GM21423 (cell line): ENCODE measurements around the gene TXNL4A.
"Not testable (repeated sequence)": the region's sequence is repeated elsewhere in the genome, so short reads cannot be mapped to it uniquely, and the experiment has no call there.

Experiments
- ATAC-seq: cut with Tn5 transposase; IDR thresholded peaks from one replicate; pipeline ENCODE4 v1.9.1; 2021; ENCODE audit warnings: mild to moderate bottlenecking, moderate library complexity; ENCODE audit not compliant: unreplicated experiment

The TXNL4A gene

DNA sequence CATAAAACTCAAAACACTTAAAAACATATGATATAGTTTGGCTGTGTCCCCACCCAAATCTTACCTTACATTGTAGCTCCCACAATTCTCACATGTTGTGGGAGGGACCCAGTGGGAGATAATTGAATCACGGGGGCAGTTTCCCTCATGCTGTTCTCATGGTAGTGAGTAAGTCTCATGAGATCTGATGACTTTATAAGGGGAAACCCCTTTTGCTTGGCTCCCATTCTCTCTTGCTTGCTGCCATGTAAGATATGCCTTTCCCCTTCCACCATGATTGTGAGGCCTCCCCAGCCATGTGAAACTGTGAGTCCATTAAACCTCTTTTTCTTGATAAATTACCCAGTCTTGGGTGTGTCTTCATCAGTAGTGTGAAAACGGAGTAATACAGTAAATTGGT, 11.3 kb upstream of the TXNL4A start:
- ATAC-seq = not testable (repeated sequence)

DNA sequence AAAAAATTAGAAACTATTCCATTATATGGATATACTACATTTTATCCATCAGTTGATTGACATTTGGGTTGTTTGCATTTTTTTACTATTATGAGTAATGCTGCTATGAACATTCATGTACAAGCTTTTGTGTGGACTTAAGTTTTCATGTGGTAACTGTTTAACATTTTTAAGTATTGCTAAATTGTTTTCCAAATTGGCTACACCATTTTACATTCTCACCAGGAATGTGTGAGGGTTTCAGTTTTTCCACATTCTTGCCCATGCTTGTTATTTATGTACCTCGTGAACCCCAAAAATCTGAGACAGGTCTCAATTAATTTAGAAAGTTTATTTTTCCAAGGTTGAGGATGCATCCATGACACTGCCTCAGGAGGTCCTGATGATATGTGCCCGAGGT, 3.1 kb upstream of the TXNL4A start:
- no peak for ATAC-seq

DNA sequence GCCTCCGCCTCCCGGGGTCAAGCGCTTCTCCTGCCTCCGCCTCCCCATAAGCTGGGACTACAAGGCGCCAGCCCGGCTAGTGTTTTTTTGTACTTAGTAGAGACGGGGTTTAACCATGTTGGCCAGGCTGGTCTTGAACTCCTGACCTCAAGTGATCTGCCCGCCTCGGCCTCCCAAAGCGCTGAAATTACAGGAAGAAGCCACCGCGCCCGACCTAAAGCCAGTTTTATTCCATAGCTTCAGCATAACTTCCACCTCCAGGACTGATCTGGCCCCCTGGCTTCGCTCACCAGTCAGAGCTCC, 783 bp upstream of the TXNL4A start:
- ATAC-seq = no peak

DNA sequence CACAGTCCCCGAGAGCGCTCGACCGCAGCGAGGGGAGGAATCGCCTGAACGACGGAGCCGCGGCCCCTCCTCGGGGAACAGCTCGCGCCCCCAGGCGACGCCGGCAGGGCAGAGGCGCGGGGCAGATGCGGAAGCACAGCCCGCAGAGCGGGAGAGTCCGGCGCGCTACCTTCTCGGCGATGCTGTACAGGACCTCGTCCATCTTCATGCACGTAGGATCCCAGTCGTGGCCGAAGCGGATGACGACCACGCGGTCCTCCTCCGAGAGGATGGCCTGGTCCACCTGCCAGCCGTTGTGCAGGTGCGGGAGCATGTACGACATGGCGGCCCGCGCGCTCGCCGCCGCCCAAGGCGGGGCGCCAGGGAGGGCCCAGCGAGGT, 302 bp downstream of the TXNL4A start:
- ATAC-seq = peak; percentile 65

DNA sequence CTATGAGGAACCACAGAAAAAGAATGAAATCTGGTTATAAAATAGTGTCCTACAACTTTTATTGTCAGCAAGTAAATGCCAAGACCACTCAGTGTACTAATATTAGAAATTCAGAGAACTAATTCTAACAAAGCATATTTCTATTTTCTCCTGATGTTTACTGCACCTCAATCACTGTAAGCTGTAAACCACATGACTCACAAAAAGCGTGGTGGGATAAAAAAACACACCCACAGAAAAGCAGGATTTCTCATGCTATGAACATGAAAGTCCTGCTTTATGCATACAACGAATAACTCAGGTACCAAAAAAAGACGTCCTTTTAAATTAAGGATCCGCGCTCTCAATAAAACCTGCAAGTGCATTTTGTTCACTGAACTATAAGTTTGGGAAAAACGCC, 797 bp downstream of the TXNL4A start:
- ATAC-seq = no peak

DNA sequence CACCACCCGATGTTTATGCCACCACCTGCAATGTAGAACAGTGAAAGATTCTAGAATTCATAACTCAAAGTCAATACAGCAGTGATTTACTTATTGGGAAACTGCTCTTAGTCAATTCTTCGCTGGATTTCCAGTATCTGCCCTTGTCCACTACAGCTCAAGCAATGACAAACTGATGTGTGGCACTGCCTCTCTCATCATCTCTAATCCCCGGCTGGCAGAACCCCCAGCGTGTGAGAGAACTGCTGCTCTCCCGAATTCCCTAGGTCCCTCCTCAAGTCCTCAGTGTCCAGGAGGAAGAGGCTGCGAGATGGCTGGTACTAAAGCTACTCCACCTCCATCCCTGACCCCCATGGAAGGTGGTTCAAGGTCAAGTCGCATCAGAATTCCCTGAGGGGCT, 1.6 kb downstream of the TXNL4A start:
- ATAC-seq = no peak

DNA sequence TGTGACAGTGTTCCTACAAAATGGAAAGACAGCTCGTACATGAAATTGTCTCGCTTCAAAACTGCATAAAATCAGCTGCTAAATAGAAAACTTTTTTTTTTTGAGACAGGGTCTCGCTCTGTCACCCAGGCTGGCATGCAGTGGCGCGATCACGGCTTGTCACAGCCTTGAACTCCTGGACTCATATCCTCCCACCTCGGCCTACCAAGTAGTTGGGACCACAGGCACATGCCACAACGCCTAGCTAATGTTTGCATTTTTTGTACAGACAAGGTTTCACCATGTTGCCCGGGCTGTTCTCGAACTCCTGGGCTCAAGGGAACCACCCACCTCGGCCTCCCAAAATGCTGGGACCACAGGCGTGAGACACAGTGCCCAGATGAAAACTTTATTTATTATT, 3.2 kb downstream of the TXNL4A start:
- no peak for ATAC-seq

DNA sequence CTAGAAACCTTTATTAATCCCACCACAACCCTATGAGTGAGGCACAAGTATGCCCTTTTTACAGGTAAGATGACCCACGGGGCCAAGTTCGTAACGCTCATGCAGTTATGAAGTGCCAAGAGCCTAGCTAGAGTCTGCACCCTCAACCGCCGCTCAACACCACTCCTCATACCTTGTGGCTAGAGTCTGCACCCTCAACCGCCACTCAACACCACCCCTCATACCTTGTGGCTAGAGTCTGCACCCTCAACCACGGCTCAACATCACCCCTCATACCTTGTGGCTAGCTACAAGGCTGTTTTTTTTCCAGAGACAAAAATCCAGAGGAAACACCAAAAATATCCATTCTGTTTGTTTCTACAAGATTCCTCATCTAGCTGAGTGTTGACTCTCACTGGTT, 4.6 kb downstream of the TXNL4A start:
- no peak for ATAC-seq

DNA sequence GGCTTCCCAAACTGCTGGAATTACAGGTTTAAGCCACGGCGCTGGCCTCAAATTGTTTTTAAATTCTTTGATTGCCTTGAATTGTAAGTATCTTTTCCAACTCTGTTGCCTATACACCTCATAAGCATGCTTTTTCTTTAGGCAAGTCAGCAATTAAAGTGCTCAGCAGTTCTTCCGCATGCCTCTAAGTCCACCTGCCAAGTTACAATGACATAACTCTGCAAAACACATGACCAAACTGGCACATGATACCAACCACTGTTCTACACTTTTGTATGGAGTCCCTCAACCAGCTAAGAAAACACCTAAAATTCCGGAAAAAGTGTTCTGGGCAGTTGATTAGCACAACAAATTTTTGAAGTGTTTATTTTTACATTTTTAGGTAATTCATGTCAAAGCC, 5.1 kb downstream of the TXNL4A start:
- no peak for ATAC-seq

DNA sequence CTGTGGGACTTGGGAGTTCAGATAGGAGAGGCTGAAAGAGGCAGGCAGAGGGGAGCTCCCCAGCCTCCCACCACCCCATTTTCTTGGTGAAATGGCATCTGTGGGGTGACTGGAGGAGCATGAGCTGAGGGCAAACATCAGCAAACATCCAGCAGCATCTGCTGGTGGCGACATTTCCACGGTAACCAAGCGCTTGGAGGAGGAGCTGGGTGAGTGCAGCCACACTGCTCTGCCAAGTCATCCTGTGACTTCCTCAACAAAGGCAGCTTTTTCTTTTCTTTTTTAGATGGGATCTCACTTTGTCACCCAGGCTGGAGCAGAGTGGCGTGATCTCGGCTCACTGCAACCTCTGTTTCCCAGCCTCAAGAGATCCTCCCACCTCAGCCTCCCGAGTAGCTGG, 5.6 kb downstream of the TXNL4A start:
- ATAC-seq = no peak

DNA sequence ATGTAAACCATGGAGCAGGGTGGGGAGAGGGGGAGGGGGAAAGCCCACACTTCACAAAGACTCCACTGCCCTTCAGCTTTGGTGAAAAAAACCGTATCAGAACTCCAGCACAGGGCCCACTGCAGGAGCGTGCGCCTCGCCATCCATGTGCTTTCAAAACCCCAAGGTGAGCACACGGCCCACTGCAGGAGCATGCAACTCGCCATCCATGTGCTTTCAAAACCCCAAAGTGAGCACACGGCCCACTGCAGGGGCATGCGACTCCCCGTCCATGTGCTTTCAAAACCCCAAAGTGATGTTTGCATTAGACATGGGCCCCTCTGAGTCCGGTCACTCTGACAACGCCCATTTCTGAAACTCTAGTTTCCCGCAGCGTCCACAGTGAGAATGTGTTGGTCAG, 7.8 kb downstream of the TXNL4A start:
- no peak for ATAC-seq

DNA sequence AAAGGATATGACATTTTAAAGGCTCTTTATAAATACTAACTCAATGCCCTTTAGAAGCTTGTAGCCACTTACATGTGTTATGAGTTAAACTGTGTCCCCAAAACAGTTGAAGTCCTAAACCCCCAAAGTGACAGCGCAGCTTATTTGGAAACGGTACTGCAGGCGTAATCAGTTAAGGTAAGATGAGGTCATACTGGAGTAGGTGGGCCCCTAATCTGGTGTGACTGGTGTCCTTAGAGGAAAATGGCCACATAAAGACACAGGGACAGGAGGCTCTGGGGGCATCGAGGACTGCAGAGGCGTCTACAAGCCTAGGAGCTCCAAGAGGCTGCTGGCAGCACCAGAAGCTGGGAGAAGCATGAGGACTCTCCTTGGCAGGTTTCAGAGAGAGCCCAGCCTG, 8.5 kb downstream of the TXNL4A start:
- no peak for ATAC-seq

DNA sequence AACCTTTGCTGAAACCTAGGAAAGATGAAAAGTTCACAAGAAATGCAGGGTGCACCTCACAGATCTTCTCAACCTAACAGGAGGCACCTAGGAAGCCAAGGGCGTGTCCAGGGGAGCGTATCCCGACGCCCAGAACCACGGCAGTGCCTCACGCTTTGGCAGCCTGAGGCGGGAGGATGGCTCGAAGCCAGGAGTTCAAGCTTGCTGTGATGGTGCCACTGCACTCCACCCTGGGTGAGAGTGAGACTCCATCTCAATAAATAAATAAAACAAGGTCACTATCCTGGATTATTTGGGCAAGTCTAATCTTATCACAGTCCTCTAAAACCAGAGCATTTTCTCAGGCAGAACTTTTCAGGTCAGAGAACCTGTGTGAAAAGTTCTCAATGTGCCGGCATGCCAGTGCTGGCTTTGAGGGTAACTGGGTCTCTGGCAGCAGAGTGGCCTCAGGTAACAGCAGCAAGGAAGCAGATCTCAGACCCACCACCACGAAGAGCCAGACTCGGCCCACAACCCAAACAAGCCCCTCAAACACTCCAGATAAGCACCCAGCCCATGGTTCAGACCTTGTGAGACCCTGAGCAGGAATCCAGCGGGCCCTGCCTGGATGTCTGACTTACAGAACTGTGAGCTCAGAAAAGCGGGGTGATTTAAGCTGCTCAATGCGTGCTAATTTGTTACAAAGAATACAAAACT, 12.2 kb downstream of the TXNL4A start:
- ATAC-seq = no peak

DNA sequence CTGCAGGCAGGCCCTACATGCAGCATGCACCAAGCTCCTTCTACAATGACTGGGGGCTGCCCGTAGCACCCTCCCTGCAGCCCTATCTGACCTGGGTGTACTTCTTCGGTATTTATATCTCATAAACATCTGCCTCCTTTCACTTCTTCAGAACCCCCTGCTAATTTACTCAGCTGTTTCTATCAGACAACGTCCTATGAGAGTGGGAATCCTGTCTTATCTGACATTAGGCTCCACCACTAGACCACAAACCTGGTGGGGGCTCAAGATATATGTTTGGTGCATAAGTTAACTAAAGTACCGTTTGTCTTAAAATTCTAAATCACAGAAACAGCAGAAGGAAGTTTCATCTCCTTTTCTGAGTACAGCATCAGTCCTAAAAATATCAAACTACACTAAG, 13.3 kb downstream of the TXNL4A start:
- no peak for ATAC-seq

DNA sequence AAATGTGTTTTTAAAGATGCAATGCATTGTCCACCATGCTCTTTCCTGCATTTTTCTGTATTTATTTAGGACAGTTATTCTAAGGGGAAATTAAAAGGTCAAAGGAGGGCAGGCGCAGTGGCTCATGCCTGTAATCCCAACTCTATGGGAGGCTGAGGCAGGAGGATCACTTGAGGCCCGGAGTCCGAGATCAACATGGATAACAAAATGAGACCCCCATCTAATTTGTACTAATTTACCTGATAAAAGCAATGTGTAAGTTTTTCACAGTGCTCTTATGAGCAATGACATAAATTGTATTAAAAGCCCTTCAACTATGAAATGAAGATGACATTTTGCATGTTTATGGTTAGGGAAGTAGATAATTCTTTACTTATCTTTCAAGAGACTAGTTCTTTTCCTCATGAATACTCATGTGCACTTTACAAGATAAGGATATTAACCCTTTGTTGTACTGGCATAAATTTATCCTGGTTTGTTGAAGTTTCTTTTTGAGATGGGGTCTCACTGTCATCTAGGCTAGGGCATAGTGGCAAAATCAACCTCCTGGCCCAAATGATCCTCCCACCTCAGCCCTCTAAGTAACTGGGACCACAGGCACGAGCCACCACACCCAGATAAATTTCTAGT, 14.2 kb downstream of the TXNL4A start:
- no peak for ATAC-seq

DNA sequence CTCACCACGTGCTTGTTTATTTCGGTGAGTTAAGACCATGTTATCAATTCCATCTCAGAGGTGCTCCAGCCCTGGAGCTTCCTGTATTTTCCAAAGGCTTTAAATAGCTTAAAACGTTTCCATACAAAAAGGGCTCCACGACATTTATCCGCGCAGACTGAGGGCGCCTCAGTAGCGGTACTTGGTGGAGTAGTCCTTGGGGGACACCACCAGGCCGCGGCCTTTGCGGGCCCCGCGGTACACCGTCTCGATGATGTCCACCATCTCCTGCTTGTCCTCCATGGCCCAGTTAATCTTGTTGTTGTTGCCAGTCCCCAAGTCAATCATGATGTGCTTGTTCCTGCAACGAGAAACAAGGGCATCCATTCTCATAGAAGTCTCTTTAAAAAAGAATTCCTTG, 14.8 kb downstream of the TXNL4A start:
- no peak for ATAC-seq

DNA sequence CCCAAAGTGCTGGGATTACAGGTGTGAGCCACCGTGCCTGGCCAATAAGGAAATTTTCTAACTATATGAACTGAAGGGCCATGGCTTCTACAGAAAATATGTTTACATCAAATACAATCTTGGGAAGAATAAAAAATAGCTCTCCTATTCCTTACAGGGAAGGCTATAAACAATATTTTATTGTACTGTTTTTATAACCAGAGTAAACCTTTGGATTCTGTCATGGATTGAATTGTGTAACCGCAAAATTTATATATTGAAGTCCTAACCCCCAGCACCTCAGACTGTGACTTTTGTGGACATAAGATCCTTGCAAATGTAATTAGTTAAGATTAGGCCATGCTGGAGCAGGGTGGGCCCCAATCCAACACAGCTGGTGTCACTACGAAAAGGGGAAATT, 15.6 kb downstream of the TXNL4A start:
- ATAC-seq = no peak

DNA sequence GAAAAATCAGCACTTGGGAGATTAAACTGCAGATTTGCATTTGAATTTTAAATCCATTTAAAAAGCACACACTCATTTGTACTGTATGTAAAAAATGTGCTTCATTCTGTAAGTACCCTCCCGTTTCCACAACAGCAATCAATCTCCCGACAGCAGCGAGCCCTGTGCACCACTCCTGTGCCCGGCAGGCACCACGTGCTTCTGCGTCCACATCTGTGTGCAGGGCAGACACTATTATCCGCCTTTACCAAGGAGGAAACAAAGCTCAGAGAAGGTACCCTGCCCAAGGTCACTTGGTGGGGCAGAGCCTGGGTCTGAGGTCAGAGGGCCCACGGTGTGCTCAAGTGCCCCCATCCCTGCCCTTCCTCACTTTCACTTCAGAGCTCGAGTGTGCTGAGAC, 16.4 kb downstream of the TXNL4A start:
- no peak for ATAC-seq

DNA sequence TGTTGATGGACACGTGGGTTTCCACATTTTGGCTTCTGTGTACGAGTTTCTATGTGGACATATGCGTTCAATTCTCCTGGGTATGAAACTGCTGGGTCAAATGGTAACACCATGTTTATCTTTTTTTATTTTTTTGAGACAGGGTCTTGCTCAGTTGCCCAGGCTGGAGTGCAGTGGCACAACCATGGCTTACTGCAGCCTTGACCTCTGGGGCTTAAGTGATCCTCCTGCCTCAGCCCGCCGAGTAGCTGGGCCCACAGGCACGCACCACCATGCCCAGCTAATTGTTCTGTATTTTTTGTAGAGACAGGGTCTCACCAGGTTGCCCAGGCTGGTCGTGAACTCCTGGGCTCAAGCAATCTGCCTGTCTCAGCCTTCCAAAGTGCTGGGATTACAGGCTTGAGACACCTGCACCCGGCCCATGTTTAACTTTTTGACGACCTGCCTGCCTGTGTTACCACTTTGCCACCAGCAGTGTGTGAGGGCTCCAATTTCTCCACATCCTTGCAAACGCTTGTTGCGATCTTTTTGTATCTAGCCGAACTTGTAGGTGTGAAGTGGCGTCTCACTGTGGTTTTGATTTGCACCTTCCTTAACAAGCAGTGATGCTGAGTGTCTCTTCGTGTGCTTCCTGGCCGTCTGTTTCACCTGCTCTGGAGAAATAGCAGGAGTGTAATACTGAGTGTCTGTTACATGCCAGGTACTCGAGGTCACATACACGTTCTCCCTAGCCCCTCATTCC, 17.0 kb downstream of the TXNL4A start:
- no peak for ATAC-seq

DNA sequence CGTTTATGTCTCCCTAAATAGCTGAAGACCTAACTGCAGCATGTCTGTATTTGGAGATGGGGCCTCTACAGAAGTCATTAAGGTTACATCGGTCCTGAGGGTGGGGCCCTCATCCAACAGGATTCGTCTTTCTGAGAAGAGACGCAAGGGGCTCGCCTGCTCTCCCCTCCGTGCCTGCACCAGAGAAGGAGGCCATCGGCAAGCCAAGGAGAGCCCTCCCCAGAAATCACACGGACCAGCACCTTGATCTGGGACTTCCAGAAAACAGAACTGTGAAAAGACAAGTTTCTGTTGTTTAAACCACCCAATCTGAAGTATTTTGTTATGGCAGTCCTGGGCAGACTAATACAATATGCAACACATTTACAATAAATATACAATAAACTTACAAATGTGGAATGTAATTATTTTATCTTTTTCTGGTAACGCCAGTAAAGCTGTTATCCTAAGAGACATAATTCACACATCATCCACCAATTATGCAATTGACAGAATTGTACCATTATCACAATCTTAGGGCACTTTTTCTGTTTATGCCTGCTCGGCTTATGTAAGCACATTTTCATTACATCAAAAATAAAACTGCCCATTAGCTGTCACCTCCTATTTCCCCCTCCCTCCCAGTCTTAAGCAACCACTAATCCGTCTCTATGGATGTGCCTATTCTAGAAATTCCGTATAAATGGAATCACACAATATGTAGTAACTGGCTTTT, 17.8 kb downstream of the TXNL4A start:
- no peak for ATAC-seq

DNA sequence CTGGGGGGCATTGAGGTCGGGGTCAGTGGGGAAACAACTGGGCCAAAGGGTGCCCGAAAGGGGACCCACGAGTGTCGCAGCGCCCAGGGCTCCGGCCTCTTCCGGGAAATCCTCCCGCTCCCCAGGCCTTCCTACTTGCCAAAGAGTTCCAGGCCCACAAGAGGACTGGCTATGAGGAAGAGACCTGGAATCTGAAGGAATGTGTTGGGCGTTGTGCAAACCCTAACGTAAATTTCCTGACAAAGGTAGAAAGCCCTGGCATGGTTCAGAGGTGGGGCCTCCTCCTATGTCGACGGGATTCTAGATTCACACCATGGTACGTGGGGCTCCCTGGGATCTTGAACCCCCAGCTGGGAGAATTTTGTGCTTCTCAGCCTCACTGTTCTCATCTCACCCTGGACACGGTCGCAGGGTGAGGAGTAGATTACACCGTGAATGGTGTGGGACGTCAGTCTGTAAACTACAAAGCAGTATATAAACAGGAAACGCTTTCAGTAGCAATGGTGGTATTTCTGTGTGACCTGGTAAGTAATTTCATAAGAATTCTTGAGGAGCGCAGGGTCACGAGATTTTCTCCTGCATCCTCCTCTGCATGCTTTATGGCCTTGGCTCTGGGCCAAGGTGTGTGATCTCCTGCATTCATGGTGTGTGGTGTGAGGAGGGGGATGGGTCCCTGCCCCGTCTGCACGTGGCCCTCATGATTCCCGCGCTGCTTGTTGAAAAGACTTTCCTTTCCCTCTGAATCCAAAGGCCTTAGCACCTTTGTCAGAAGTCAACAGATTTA, 23.1 kb downstream of the TXNL4A start:
- no peak for ATAC-seq
